ENCODE results near the gene SPACA6. TPM values are rescaled to one million over a fixed set of nuclear protein-coding genes. Genes with fewer than 3 reads are reported as not detected.
A peak's percentile ranks its signal among the peaks of the same experiment; 100 is the strongest.
"Not testable (repeated sequence)": the region's sequence is repeated elsewhere in the genome, so short reads cannot be mapped to it uniquely, and the experiment has no call there.

The SPACA6 gene
- total RNA-seq, 1 donor from 2014 or later, result 1.1 TPM

GRCh38 chr19:51737924-51738323, 44.8 kb downstream of the SPACA6 start:
- TF ChIP-seq, protein P1, sequence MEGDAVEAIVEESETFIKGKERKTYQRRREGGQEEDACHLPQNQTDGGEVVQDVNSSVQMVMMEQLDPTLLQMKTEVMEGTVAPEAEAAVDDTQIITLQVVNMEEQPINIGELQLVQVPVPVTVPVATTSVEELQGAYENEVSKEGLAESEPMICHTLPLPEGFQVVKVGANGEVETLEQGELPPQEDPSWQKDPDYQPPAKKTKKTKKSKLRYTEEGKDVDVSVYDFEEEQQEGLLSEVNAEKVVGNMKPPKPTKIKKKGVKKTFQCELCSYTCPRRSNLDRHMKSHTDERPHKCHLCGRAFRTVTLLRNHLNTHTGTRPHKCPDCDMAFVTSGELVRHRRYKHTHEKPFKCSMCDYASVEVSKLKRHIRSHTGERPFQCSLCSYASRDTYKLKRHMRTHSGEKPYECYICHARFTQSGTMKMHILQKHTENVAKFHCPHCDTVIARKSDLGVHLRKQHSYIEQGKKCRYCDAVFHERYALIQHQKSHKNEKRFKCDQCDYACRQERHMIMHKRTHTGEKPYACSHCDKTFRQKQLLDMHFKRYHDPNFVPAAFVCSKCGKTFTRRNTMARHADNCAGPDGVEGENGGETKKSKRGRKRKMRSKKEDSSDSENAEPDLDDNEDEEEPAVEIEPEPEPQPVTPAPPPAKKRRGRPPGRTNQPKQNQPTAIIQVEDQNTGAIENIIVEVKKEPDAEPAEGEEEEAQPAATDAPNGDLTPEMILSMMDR (IDR thresholded peaks at IDR 0.05; ENCODE audit: insufficient read depth, low read length, severe bottlenecking), result no peak
- no peak overlapping the region for H3K4me3 ChIP-seq (ENCODE audit: low read depth, low read length)
- H3K36me3 ChIP-seq (ENCODE audit: control insufficient read depth, insufficient read depth, low read length), result no peaks in the 10 kb centered on the region
- no peak for DNase-seq (ENCODE audit: low read depth)
- no peak for FAIRE-seq
- no peaks in the 10 kb centered on the region for H3K27me3 ChIP-seq (ENCODE audit: control insufficient read depth, insufficient read depth, low read length)

DNA sequence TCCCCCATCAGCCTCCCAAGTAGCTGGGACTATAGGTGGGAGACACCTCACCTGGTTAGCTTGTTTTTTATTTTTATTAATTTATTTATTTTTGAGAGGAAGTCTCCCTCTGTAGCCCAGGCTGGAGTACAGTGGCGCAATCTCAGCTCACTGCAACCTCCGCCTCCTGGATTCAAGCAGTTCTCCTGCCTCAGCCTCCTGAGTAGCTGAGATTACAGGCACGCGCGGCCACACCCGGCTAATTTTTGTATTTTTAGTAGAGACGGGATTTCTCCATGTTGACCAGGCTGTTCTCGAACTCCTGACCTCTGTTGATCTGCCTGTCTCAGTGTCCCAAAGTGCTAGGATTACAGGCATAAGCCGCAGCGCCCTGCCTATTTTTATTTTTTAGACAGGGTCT, 45.4 kb downstream of the SPACA6 start:
- not testable (repeated sequence) for FAIRE-seq; H3K27me3 ChIP-seq (ENCODE audit: control insufficient read depth, insufficient read depth, low read length); DNase-seq (ENCODE audit: low read depth); H3K36me3 ChIP-seq (ENCODE audit: control insufficient read depth, insufficient read depth, low read length); H3K4me3 ChIP-seq (ENCODE audit: low read depth, low read length)

DNA sequence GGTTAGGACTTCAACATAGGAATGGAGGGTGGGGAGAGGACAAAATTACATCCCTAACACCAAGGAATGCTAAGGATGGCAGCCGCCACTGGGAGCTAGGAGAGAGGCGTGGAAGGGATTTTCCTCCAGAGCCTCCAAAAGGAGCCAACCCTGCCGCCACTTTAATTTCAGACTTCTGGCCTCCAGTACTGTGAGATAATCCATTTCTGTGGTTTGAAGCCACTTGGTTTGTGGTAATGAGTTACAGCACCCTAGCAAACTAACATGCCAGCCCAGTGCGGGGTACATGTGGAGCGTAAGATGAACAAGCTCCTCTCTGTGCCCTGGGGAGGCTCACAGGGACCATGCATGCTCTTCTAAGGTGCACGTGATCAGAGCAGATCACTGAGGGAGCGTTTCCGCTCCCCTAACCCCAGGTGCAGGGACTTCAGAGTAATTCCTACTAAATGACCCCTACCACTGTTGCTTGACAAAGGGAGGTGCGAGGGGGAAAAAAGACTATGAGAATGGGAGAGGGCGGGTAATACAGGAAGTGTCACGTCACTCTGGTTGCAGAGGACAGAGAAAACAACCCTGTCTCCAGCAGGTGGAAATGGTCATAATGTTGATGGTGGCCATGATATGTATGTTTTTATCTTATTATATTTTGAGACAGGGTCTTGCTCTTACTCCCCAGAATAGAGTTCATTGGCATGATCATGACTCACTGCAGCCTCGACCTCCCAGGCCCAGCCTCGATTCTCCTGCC, 46.5 kb downstream of the SPACA6 start:
- DNase-seq (ENCODE audit: low read depth), result no peak
- TF ChIP-seq, protein P1 (IDR thresholded peaks at IDR 0.05; ENCODE audit: insufficient read depth, low read length, severe bottlenecking), result no peak
- Histone ChIP-seq H3K27me3 (ENCODE audit: control insufficient read depth, insufficient read depth, low read length) (no peaks in the 10 kb centered on the region), H3K36me3 (ENCODE audit: control insufficient read depth, insufficient read depth, low read length) (no peaks in the 10 kb centered on the region), H3K4me3 (ENCODE audit: low read depth, low read length) (no peak overlapping the region)
- no peak for FAIRE-seq

- H3K27me3 ChIP-seq (ENCODE audit: control insufficient read depth, insufficient read depth, low read length), result no peaks in the 10 kb centered on the region
- no peaks in the 10 kb centered on the region for H3K36me3 ChIP-seq (ENCODE audit: control insufficient read depth, insufficient read depth, low read length)
- TF ChIP-seq, protein P1 (IDR thresholded peaks at IDR 0.05; ENCODE audit: insufficient read depth, low read length, severe bottlenecking), result no peak
- H3K4me3 ChIP-seq (ENCODE audit: low read depth, low read length), result no peak overlapping the region
- DNase-seq (ENCODE audit: low read depth), result no peak
- FAIRE-seq, result no peak
Observed at GRCh38 chr19:51740356-51740755, 47.2 kb downstream of the SPACA6 start.

GRCh38 chr19:51742789-51743188, 49.7 kb downstream of the SPACA6 start:
- DNase-seq (ENCODE audit: low read depth) (peak; percentile 7), FAIRE-seq (no peak)
- H3K27me3 ChIP-seq (ENCODE audit: control insufficient read depth, insufficient read depth, low read length), result no peaks in the 10 kb centered on the region
- TF ChIP-seq, protein P1 (IDR thresholded peaks at IDR 0.05; ENCODE audit: insufficient read depth, low read length, severe bottlenecking), result no peak
- H3K4me3 ChIP-seq (ENCODE audit: low read depth, low read length), result no peak overlapping the region
- H3K36me3 ChIP-seq (ENCODE audit: control insufficient read depth, insufficient read depth, low read length), result no peaks in the 10 kb centered on the region

GRCh38 chr19:51743405-51743804, 50.3 kb downstream of the SPACA6 start:
- FAIRE-seq (no peak), DNase-seq (ENCODE audit: low read depth) (no peak)
- TF ChIP-seq, protein P1 (IDR thresholded peaks at IDR 0.05; ENCODE audit: insufficient read depth, low read length, severe bottlenecking), result no peak
- H3K36me3 ChIP-seq (ENCODE audit: control insufficient read depth, insufficient read depth, low read length), result no peaks in the 10 kb centered on the region
- H3K4me3 ChIP-seq (ENCODE audit: low read depth, low read length), result no peak overlapping the region
- no peaks in the 10 kb centered on the region for H3K27me3 ChIP-seq (ENCODE audit: control insufficient read depth, insufficient read depth, low read length)
